CD4-positive, alpha-beta T cell treated with Interleukin-4 for 4 hours (primary cell): Measurements from ENCODE around the gene TRIM73.
"Not testable (repeated sequence)": the region's sequence is repeated elsewhere in the genome, so short reads cannot be mapped to it uniquely, and the experiment has no call there.

Experiments
- DNase-seq: peaks from one replicate; pipeline ENCODE4 v3.0.0-alpha.2; 2020

Gene TRIM73

GRCh38 chr7:75395329-75395728 lies at the start of gene TRIM73:
TRIM73 (plus strand) TSS chr7:75395629; CDS start chr7:75398934, 3,305 bp downstream.
- DNase-seq, result not testable (repeated sequence)

- DNase-seq, result peak; percentile 5
Measured at GRCh38 chr7:75358671-75359541, 36.5 kb upstream of the TRIM73 start.

- not testable (repeated sequence) for DNase-seq
Measured at GRCh38 chr7:75359542-75359848, 35.9 kb upstream of the TRIM73 start.

DNA sequence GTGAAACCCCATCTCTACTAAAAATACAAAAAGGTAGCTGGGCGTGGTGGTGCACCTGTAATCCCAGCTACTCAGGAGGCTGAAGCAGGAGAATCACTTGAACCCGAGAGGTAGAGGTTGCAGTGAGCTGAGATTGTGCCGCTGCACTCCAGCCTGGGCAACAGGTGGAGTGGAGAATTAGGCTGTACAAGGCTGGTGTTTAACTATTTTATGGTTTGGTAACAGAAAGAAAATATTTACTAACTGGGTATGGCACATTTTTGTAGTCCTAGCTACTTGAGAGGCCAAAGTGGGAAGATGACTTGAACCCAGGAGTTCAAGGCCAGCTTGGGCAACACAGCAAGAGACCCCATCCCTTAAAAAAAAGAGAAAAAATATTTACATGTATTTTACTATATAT lies 31.4 kb upstream of the TRIM73 start:
- DNase-seq, result not testable (repeated sequence)

- DNase-seq, result not testable (repeated sequence)
Measured at GRCh38 chr7:75366643-75367042, 28.8 kb upstream of the TRIM73 start.

DNA sequence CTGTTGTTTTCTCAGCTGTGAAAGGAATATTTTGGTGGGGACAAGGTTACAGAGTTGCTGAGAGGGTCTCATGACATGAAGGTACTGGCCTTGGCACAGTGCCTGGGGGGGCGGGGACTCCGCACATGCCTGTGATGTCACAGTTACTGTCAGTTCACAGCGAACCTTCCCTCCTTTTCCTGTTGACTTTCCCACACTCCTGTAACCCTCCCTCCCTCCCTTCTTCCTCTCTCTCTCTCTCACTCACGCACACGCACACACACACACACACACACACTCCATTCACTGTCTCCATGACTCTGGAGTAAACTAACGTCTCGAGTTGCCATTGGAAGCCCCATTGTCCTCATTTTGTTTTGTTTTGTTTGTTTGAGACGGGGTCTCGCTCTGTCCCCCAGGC lies 28.1 kb upstream of the TRIM73 start:
- not testable (repeated sequence) for DNase-seq

DNA sequence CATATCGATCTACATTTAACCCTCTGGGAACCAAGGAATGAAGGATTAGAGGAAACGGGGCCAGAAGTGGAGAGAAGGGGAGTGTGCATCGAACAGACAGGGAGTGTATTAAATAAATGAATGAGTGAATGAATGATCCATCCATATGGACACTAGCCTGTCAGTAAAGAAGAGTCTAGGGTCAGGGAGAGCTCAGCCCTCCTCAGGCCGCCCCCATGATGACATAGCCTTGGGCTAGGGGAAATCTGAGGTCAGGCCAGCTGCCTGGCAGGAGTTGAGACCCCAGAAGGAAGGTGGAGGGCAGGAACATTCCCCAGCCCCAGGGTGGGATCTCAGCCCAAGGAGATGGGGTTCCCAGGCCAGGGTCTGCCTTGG lies 21.3 kb upstream of the TRIM73 start:
- not testable (repeated sequence) for DNase-seq

GRCh38 chr7:75374519-75375317 lies 20.7 kb upstream of the TRIM73 start:
- not testable (repeated sequence) for DNase-seq

DNA sequence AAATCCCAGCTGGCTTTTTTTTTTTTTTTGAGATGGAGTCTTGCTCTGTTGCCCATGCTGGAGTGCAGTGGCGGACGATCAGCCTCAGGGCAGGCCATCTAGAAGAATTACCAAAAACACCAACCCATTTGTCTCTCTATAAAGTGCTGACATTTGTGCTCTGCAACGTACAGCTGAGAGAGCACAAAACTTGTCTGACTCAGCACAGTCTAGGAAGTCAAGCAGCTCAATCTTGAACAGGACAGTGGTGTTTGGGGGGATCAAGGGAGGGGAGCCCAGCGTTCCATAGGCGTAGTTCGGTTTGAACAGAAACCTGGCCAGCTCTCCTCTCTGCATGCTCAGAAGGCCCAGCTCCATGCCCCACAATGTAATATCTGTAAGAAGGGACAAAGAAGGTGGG lies 2.2 kb upstream of the TRIM73 start:
- not testable (repeated sequence) for DNase-seq

DNA sequence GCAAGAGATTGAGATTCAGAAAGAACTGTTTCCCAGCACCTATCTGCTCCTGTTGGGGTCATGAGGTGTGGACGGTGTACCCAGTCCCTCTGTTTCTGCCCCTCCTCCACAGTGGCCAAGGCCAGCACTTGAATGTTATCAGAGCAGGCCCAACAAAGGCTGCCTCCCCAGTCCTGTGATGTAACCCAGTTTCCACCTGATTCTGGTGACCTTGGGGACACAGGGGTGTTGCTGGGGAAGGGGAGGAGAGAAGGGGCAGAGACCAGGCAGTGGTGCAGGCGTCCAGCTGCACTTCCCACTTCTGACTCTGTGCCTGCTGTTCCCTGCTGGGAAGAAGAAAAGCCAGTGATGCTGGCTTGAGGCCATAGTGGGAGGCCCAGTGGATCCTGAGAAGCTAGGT lies 2.4 kb downstream of the TRIM73 start:
- not testable (repeated sequence) for DNase-seq

- DNase-seq, result not testable (repeated sequence)
Measured at GRCh38 chr7:75398771-75399700, 3.6 kb downstream of the TRIM73 start.

- not testable (repeated sequence) for DNase-seq
Measured at GRCh38 chr7:75400575-75400974, 5.1 kb downstream of the TRIM73 start.

DNA sequence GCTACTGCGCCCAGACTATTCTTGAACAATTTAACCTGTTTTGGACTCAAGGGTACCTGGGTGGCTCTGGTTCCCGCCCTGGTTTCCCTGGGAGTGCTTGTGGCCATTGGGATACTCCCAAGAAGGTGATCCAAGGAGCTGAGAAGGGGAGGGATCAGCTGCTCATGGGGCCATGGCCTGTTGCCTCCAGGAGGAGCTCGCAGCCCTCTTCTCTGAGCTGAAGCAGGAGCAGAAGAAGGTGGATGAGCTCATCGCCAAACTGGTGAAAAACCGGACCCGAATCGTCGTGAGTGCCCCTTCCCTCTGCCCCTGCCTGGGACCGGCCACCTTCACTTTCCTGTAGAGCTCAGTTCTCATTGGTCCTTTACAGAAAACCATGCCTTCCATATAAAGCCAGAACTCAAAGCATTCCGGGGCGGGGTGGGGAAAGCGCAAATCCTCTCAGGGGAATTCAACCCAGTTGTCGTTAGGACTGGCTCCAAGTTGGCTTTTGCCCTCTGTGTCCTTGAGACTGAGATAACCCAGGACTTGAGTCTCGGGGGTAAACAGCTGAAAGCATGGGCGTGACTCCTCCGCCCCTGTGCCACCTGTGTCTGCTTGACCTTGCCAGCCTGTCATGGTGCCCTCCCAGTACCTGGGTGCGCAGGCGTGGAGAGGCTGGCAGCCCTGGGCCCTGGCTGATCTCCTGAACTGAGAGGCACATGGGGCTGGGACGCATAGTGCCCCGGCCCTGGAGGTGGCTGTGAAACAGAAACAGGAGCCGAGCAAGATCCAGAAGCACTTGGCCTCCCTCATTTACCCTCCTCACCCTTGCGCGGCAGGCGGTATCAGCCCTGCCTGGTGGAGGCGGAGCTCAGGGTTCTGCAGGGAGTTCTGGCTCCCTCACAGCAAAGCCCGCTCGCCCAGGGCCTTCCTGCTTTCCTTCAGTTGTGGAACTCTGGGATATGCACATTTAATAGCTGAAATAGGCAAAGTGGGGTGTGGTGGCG lies 8.3 kb downstream of the TRIM73 start:
- DNase-seq, result not testable (repeated sequence)

GRCh38 chr7:75404663-75405062 lies 9.2 kb downstream of the TRIM73 start:
- DNase-seq, result not testable (repeated sequence)

- not testable (repeated sequence) for DNase-seq
Measured at GRCh38 chr7:75409880-75410822, 14.7 kb downstream of the TRIM73 start.

- not testable (repeated sequence) for DNase-seq
Measured at GRCh38 chr7:75410823-75411173, 15.4 kb downstream of the TRIM73 start.

DNA sequence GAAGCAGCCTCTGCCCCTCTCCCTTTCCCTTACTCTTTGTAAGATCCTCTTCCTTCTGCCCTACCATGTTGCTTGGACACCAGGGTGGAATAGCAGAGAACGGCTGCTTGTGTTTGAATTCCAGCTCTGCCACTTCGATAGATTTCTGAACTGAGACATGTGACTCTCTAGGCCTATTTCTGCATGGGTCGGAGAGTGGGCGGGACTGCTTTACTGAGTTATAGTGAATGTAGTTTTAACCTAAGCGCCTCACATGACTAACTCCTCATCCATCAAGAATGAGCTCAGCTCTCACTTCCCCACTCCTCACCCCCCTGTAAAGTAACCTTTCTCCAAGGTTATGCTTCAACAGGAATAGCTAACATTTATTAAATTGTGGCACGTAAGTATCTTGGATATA lies 18.8 kb downstream of the TRIM73 start:
- not testable (repeated sequence) for DNase-seq

- DNase-seq, result not testable (repeated sequence)
Measured at GRCh38 chr7:75414708-75415427, 19.4 kb downstream of the TRIM73 start.

GRCh38 chr7:75415428-75415817 lies 20.0 kb downstream of the TRIM73 start:
- DNase-seq, result not testable (repeated sequence)
